ENCODE measurements around the gene FRAT2. TPM values are rescaled to one million over a fixed set of nuclear protein-coding genes. Genes with fewer than 3 reads are reported as not detected.
A peak's percentile ranks its signal among the peaks of the same experiment; 100 is the strongest.

Gene FRAT2
- total and polyA plus RNA-seq, 2 of the 13 experiments (the other 11 are each of a cell fraction or from before 2014, with no cell fraction given): 7.2 to 14.1 TPM

DNA sequence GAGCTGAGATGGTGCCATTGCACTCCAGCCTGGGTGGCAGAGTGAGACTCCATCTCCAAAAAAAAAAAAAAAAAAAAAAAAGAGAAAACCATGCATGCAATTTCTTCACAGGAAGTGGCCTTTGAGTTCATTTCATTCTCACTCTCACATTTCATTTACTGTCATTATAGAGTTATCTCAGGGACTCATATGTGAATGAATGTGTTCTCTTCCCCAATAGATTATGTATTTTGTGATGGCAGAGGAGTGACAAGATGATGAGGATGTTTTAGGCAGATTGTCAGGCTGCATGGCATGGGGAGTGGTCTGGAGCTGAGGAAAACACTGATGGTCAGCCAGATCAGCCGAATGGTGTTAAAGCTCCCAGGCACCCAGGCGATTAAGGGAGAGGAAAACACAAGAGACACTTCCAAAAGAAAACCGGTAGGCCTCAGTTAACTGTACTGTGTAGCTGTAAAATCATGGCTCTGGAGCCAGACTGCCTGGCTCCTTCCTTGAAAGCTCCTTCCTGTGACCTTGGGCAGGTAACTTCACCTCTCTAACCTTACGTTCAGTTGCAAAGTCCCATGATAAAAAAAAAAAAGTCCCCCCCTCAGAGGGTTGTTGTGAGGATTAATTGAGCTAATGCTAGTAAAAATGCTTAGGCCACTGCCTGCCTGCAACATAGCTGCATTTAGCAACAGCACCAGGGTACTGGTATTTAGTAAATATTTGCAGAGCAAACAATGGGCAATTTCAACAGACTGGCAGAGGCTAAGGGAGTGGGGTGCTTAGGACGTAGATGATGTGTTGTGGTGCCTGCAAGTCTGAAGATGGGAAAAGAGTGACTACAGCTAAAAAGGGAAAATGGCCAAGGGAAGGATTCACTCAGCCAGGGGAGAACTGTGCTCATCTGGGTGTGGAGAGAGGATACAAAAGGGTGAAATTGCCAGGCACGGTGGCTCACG is 6.9 kb downstream of the FRAT2 start:
- CTCF ChIA-PET (ENCODE audit: low intra/inter-chr PET ratio, low total read pairs): interaction anchor here (1.2 kb wide), 1 partner anchor 48 kb away, joined by 3 read pairs; no protein-coding TSS in a partner anchor
- WGBS (ENCODE audit: low lambda C conversion rate): 1% methylated on average over 7 of the region's 7 CpGs
- ATAC-seq: peak; percentile 87
- peaks cover 74% of the 10 kb centered on the region for H3K4me1 ChIP-seq (ENCODE audit: insufficient read depth, low read length)
- H3K79me2 ChIP-seq (ENCODE audit: insufficient read depth, low read length): peaks cover 26% of the 10 kb centered on the region
- H3K4me2 ChIP-seq (ENCODE audit: low read depth, low read length): peak overlapping the region; percentile 89
- POLR2A ChIA-PET: interaction anchor here (1.0 to 7.4 kb wide), 12 partner anchors 9 to 256 kb away, joined by 3 to 98 read pairs (median 4); partner anchors contain the start of genes ARHGAP19, FRAT1, HOGA1 and RRP12
- H2AFZ ChIP-seq (ENCODE audit: low read length): no peak overlapping the region
- peak; percentile 96 for DNase-seq (ENCODE audit: low spot score)
- peak; percentile 54 for FAIRE-seq
- H3K36me3 ChIP-seq (replicated peaks in 1 of 2; ENCODE audit: control insufficient read depth in 1 of 2, insufficient read depth in 2 of 2, low read length in 2 of 2): no peaks in the 10 kb centered on the region
- in situ Hi-C loops (cut with HindIII; ENCODE audit: extremely low pct_ligation_motif_present, low pct_unique_long_range_greater_than_20kb): no loop called here
- H3K9ac ChIP-seq (ENCODE audit: insufficient read depth, low read depth, low read length): peak overlapping the region; percentile 72
- BruUV-seq (replicated peaks): no TSS peak
- no peaks in the 10 kb centered on the region for H4K20me1 ChIP-seq (ENCODE audit: insufficient read depth, low read length)
- H3K27me3 ChIP-seq (ENCODE audit: control insufficient read depth in 1 of 2, insufficient read depth in 2 of 2, low read length in 2 of 2): no peaks in the 10 kb centered on the region
- intact Hi-C loops (cut with micrococcal nuclease; ENCODE audit: unreplicated experiment): loop anchor here (2.0 kb wide), 1 partner anchor 35 kb away; the partner anchor contains the start of gene ARHGAP19
- H3K4me3 ChIP-seq (replicated peaks in 1 of 3; ENCODE audit: insufficient read depth in 1 of 3, low read depth in 2 of 3, low read length in 3 of 3): peak overlapping the region in 1 of 3 experiments; percentile 59; a peak in 2 of 6 replicates
- H3K9me3 ChIP-seq (ENCODE audit: low read length): no peaks in the 10 kb centered on the region
- H3K27ac ChIP-seq (ENCODE audit: extremely low read length, insufficient read depth, low read length): peak overlapping the region; percentile 91
- TF ChIP-seq ZBTB10 (CRISPR knock-in tag; IDR thresholded peaks at IDR 0.05; ENCODE audit: borderline replicate concordance) (peak; percentile 87), KLF12 (CRISPR knock-in tag; IDR thresholded peaks at IDR 0.05; ENCODE audit: borderline replicate concordance) (no peak; the same call in 1 of the 2 replicates), ARID5B (CRISPR knock-in tag; IDR thresholded peaks at IDR 0.05) (peak; percentile 93), THAP9 (CRISPR knock-in tag; IDR thresholded peaks at IDR 0.05; ENCODE audit: borderline replicate concordance) (no peak), ZNF720 (CRISPR knock-in tag; IDR thresholded peaks at IDR 0.05) (no peak), ZNF496 (CRISPR knock-in tag; IDR thresholded peaks at IDR 0.05; ENCODE audit: insufficient replicate concordance) (no peak), RFX1 (IDR thresholded peaks at IDR 0.05) (no peak), PAX8 (CRISPR knock-in tag; IDR thresholded peaks at IDR 0.05; ENCODE audit: borderline replicate concordance) (no peak), SUZ12 (IDR thresholded peaks at IDR 0.05; ENCODE audit: low read depth, low read length) (no peak), TMF1 (CRISPR knock-in tag; IDR thresholded peaks at IDR 0.05; ENCODE audit: low read depth) (no peak)
- TF ChIP-seq, protein P1, sequence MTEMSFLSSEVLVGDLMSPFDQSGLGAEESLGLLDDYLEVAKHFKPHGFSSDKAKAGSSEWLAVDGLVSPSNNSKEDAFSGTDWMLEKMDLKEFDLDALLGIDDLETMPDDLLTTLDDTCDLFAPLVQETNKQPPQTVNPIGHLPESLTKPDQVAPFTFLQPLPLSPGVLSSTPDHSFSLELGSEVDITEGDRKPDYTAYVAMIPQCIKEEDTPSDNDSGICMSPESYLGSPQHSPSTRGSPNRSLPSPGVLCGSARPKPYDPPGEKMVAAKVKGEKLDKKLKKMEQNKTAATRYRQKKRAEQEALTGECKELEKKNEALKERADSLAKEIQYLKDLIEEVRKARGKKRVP (CRISPR knock-in tag; IDR thresholded peaks at IDR 0.05): peak in 1 of 2 experiments; percentile 73; a peak in 2 of 4 replicates
